Measurements from ENCODE around the gene COL23A1. TPM values are rescaled to one million over a fixed set of nuclear protein-coding genes. Genes with fewer than 3 reads are reported as not detected.

The COL23A1 gene
- total and polyA plus RNA-seq, 2 donors (not counting 1 experiment from before 2014, with no cell fraction given): 0.20 TPM; not detected in 1

DNA sequence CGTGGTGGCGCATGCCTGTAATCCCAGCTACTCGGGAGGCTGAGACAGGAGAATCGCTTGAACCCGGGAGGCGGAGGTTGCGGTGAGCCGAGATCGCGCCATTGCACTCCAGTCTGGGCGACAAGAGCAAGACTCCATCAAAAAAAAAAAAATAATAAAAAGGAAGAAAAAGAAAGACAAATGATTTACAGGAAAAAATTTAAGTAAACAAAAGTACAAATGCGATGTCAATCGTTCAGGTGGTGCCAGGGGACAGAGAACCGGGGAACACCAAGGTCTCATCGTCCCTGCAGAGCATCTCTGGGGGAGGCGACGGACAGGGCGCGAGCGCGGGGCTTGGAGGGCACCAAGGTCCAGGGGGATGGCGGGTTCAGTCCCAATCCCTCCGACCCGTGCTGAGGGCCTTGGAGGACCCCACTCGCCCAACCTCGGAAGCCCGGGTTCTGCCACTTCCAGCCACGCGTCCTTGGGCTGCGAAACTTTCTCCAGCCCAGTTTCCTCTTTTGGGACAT is 386.5 kb downstream of the COL23A1 start:
- H3K4me1 Mint-ChIP-seq: peaks cover 27% of the 10 kb centered on the region
- peak overlapping the region; percentile 99 for H3K4me3 Mint-ChIP-seq
- H3K27ac Mint-ChIP-seq: peak overlapping the region; percentile 100
- H3K4me1 ChIP-seq (ENCODE audit: control insufficient read depth in 2 of 2, insufficient read depth in 2 of 2, low read length in 2 of 2): peaks cover 12 to 18% of the 10 kb centered on the region in 2 donors
- no peaks in the 10 kb centered on the region for H3K9me3 Mint-ChIP-seq (ENCODE audit: insufficient read depth)
- H3K27me3 Mint-ChIP-seq: no peaks in the 10 kb centered on the region
- DNase-seq (no peak), ATAC-seq (ENCODE audit: low read depth) (no peak)
- no peaks in the 10 kb centered on the region for H3K9me3 ChIP-seq (ENCODE audit: control extremely low read depth in 1 of 3, control insufficient read depth in 2 of 3, insufficient read depth in 1 of 3, low read length in 2 of 3)
- H3K27me3 ChIP-seq (replicated peaks in 1 of 4; ENCODE audit: control extremely low read depth in 1 of 4, control insufficient read depth in 3 of 4, insufficient read depth in 4 of 4, low read length in 3 of 4): no peaks in the 10 kb centered on the region
- POLR2A ChIA-PET: interaction anchor here (0.6 to 2.1 kb wide), 7 partner anchors 10 to 1723 kb away, joined by 3 to 12 read pairs (median 4); partner anchors contain the start of genes HNRNPH1, NHP2 and PHYKPL
- WGBS (ENCODE audit: insufficient coverage): 1% methylated on average over 19 of the region's 30 CpGs
- H3K79me2 ChIP-seq (ENCODE audit: control insufficient read depth, insufficient read depth, low read length): peaks cover 24% of the 10 kb centered on the region
- TF ChIP-seq, protein P1, sequence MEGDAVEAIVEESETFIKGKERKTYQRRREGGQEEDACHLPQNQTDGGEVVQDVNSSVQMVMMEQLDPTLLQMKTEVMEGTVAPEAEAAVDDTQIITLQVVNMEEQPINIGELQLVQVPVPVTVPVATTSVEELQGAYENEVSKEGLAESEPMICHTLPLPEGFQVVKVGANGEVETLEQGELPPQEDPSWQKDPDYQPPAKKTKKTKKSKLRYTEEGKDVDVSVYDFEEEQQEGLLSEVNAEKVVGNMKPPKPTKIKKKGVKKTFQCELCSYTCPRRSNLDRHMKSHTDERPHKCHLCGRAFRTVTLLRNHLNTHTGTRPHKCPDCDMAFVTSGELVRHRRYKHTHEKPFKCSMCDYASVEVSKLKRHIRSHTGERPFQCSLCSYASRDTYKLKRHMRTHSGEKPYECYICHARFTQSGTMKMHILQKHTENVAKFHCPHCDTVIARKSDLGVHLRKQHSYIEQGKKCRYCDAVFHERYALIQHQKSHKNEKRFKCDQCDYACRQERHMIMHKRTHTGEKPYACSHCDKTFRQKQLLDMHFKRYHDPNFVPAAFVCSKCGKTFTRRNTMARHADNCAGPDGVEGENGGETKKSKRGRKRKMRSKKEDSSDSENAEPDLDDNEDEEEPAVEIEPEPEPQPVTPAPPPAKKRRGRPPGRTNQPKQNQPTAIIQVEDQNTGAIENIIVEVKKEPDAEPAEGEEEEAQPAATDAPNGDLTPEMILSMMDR (IDR thresholded peaks at IDR 0.05): no peak
- TF ChIP-seq EZH2 (IDR thresholded peaks at IDR 0.05; ENCODE audit: borderline replicate concordance, insufficient read depth, low read depth, low read length, poor library complexity, severe bottlenecking): no peak
- H3K4me3 ChIP-seq (ENCODE audit: control extremely low read depth in 1 of 5, extremely low read depth in 1 of 5, insufficient read depth in 1 of 5, low read depth in 2 of 5, low read length in 4 of 5): peak overlapping the region; percentile 60 to 94 (median 80)
- H3K36me3 ChIP-seq (replicated peaks in 1 of 2; ENCODE audit: control extremely low read depth in 1 of 2, control insufficient read depth in 1 of 2, extremely low read depth in 1 of 2, insufficient read depth in 2 of 2, low read length in 1 of 2): peaks cover 0 to 26% of the 10 kb centered on the region in 2 experiments
- CTCF ChIA-PET: interaction anchor here (0.7 to 1.2 kb wide), 3 partner anchors 11 to 367 kb away, joined by 3 to 7 read pairs (median 5); no protein-coding TSS in a partner anchor
- peak overlapping the region; percentile 91 for H3K9ac ChIP-seq (ENCODE audit: low read length)
- intact Hi-C loops (cut with micrococcal nuclease): loop anchor here (1.0 to 5.0 kb wide), 3 partner anchors 29 to 1869 kb away; partner anchors contain the start of genes PHYKPL and RNF130
- H3K4me2 ChIP-seq (replicated peaks; ENCODE audit: low read depth, low read length, poor library complexity, severe bottlenecking): peak overlapping the region; percentile 97
- peak overlapping the region in 1 of 2 donors; percentile 79 for H3K27ac ChIP-seq (ENCODE audit: low read length in 2 of 2)
- H4K20me1 ChIP-seq (ENCODE audit: control insufficient read depth, insufficient read depth, low read length, poor library complexity, severe bottlenecking): peaks cover 36% of the 10 kb centered on the region
- H2AFZ ChIP-seq (ENCODE audit: insufficient read depth, low read depth, low read length, poor library complexity, severe bottlenecking): peak overlapping the region; percentile 97

DNA sequence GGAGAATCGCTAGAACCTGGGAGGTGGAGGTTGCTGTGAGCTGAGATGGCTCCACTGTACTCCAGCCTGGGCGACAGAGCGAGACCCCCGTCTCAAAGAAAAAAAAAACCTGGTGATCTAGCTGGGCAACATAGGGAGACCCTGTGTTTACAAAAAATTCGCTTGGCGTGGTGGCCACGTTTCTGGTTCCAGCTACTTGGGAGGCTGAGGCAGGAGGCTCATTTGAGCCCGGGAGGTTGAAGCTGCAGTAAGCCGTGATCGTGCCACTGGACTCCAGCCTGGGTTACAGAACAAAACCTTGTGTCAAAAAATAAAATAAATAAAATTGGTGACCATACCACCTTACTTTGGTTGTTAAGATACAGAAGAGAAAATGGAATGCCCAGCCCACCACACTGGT is 387.7 kb downstream of the COL23A1 start:
- H4K20me1 ChIP-seq (ENCODE audit: control insufficient read depth, insufficient read depth, low read length, poor library complexity, severe bottlenecking): peaks cover 25% of the 10 kb centered on the region
- no peak overlapping the region for H3K4me2 ChIP-seq (replicated peaks; ENCODE audit: low read depth, low read length, poor library complexity, severe bottlenecking)
- no peaks in the 10 kb centered on the region for H3K27me3 ChIP-seq (replicated peaks in 1 of 4; ENCODE audit: control extremely low read depth in 1 of 4, control insufficient read depth in 3 of 4, insufficient read depth in 4 of 4, low read length in 3 of 4)
- intact Hi-C loops (cut with micrococcal nuclease): loop anchor here (5.0 kb wide), 1 partner anchor 1870 kb away; the partner anchor contains the start of gene RNF130
- H3K27ac ChIP-seq (ENCODE audit: low read length in 2 of 2): no peak overlapping the region
- H3K9me3 ChIP-seq (ENCODE audit: control extremely low read depth in 1 of 3, control insufficient read depth in 2 of 3, insufficient read depth in 1 of 3, low read length in 2 of 3): no peaks in the 10 kb centered on the region
- peak; percentile 9 for DNase-seq
- no peak for ATAC-seq (ENCODE audit: low read depth)
- no peak overlapping the region for H3K9ac ChIP-seq (ENCODE audit: low read length)
- 98% methylated on average over 7 of the region's 10 CpGs for WGBS (ENCODE audit: insufficient coverage)
- H3K36me3 ChIP-seq (replicated peaks in 1 of 2; ENCODE audit: control extremely low read depth in 1 of 2, control insufficient read depth in 1 of 2, extremely low read depth in 1 of 2, insufficient read depth in 2 of 2, low read length in 1 of 2): peaks cover 0 to 16% of the 10 kb centered on the region in 2 experiments
- peaks cover 23% of the 10 kb centered on the region for H3K79me2 ChIP-seq (ENCODE audit: control insufficient read depth, insufficient read depth, low read length)
- ChIA-PET CTCF (interaction anchor here (0.7 to 1.3 kb wide), 2 partner anchors 32 to 1420 kb away, joined by 3 read pairs; no protein-coding TSS in a partner anchor), POLR2A (no interaction called here)
- peaks cover 12 to 18% of the 10 kb centered on the region in 2 donors for H3K4me1 ChIP-seq (ENCODE audit: control insufficient read depth in 2 of 2, insufficient read depth in 2 of 2, low read length in 2 of 2)
- no peak overlapping the region for H2AFZ ChIP-seq (ENCODE audit: insufficient read depth, low read depth, low read length, poor library complexity, severe bottlenecking)
- Mint-ChIP-seq H3K9me3 (ENCODE audit: insufficient read depth) (no peaks in the 10 kb centered on the region), H3K4me1 (peaks cover 23% of the 10 kb centered on the region), H3K27ac (peak overlapping the region; percentile 37), H3K27me3 (no peaks in the 10 kb centered on the region), H3K4me3 (peak overlapping the region; percentile 55)
- TF ChIP-seq EZH2 (IDR thresholded peaks at IDR 0.05; ENCODE audit: borderline replicate concordance, insufficient read depth, low read depth, low read length, poor library complexity, severe bottlenecking): no peak
- TF ChIP-seq, protein P1 (IDR thresholded peaks at IDR 0.05): no peak
- no peak overlapping the region for H3K4me3 ChIP-seq (ENCODE audit: control extremely low read depth in 1 of 5, extremely low read depth in 1 of 5, insufficient read depth in 1 of 5, low read depth in 2 of 5, low read length in 4 of 5)

All from B cell (primary cell).